Suppressor macrophage treated with lipopolysaccharide for 1 hour (primary cell): ENCODE data around the gene TECPR1.

ENCODE experiments used
- DNase-seq, 3 donors: peaks; one replicate each; pipeline ENCODE4 v3.0.0-alpha.2; 2020 to 2022

TECPR1 gene

GRCh38 chr7:98187138-98187502 is 64.9 kb downstream of the TECPR1 start:
- peak in 1 of 3 donors; percentile 18 for DNase-seq

- peak; percentile 41 to 71 (median 70) for DNase-seq
These were observed 65.4 kb downstream of the TECPR1 start for GRCh38 chr7:98186452-98187137.

GRCh38 chr7:98185101-98185500 is 66.9 kb downstream of the TECPR1 start:
- DNase-seq, result no peak

GRCh38 chr7:98180751-98181150 is 71.3 kb downstream of the TECPR1 start:
- no peak for DNase-seq

GRCh38 chr7:98178762-98179490 is 73.1 kb downstream of the TECPR1 start:
- no peak for DNase-seq

GRCh38 chr7:98178321-98178720 is 73.7 kb downstream of the TECPR1 start:
- no peak for DNase-seq

- DNase-seq, result no peak
These were observed 74.5 kb downstream of the TECPR1 start for GRCh38 chr7:98177553-98177952.

GRCh38 chr7:98175260-98175940 is 76.6 kb downstream of the TECPR1 start:
- DNase-seq, result no peak

- no peak for DNase-seq
These were observed 77.4 kb downstream of the TECPR1 start for GRCh38 chr7:98174334-98175259.

- no peak for DNase-seq
These were observed 80.6 kb downstream of the TECPR1 start for GRCh38 chr7:98171449-98171848.

- DNase-seq, result no peak
These were observed 81.1 kb downstream of the TECPR1 start for GRCh38 chr7:98170966-98171365.

GRCh38 chr7:98168904-98169621 is 83.0 kb downstream of the TECPR1 start:
- no peak for DNase-seq

GRCh38 chr7:98168181-98168903 is 83.7 kb downstream of the TECPR1 start:
- DNase-seq, result peak; percentile 55 to 81 (median 80)

GRCh38 chr7:98167653-98168052 is 84.4 kb downstream of the TECPR1 start:
- no peak for DNase-seq

GRCh38 chr7:98166668-98166970 is 85.4 kb downstream of the TECPR1 start:
- DNase-seq, result no peak

- DNase-seq, result peak; percentile 59 to 78 (median 65)
These were observed 86.0 kb downstream of the TECPR1 start for GRCh38 chr7:98165827-98166667.
